ENCODE results near the gene DLST.

DNA sequence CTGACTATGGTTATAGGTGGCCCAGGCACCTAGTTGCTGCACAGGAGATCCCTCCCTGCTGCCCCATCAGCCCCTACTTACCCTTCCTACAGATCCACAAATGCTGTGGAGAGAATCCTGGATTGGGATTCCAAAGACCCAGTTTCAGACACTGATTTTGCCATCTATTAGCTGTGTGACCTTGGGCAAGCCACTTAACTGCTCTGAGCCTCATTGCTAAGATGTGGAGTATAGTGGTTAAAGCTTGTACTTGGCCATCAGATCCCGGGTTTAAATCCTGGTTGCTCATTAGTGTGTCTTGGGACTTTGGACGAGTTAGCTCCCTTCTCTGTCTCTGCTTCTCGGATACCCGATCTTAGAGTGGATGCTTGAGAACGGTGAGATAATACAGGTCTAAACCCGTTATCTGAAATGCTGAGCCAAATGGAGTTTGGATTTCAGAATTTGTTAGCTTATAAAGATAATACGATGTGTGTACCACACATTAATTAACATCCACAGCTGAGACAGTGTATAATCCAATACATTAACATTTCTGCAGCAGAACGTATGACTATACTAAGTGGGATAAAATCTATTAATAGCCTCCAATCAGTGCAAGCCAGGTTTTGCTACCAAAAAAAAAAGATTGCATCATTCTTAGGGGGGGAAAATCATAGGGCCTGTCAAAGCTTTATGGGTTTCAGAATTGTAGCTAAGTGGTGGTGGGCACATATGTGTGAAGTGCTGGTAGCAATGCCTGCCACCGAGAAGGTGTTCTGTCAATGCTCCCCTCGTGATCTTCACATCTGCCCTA is 21.8 kb upstream of the DLST start:
- no peak for TF ChIP-seq CTCF (conservative IDR thresholded peaks at IDR 0.05 in 1 of 2, IDR thresholded peaks at IDR 0.05 in 1 of 2; ENCODE audit: extremely low read depth in 1 of 2, insufficient read depth in 1 of 2, low read depth in 1 of 2, low read length in 2 of 2)
- no peak for TF ChIP-seq EZH2 (IDR thresholded peaks at IDR 0.05; ENCODE audit: borderline replicate concordance, low read length)
